ENCODE data around the gene MESD.

MESD gene

DNA sequence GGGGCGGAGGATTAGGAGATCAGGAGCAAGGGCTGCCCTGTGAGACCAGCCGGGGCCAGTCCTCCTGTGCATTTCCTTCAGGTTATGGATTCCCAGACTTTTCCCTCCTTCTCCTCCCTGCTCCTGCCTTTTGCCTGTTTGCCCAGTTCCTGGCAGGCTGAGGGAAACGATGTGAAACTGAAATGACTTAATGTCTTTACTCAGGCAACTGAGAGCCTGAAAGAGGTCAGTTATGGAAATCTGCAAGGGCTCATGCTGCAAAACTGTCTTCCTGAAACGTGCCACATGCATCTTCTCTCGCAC is 57.2 kb downstream of the MESD start:
- DNase-seq, result no peak

DNA sequence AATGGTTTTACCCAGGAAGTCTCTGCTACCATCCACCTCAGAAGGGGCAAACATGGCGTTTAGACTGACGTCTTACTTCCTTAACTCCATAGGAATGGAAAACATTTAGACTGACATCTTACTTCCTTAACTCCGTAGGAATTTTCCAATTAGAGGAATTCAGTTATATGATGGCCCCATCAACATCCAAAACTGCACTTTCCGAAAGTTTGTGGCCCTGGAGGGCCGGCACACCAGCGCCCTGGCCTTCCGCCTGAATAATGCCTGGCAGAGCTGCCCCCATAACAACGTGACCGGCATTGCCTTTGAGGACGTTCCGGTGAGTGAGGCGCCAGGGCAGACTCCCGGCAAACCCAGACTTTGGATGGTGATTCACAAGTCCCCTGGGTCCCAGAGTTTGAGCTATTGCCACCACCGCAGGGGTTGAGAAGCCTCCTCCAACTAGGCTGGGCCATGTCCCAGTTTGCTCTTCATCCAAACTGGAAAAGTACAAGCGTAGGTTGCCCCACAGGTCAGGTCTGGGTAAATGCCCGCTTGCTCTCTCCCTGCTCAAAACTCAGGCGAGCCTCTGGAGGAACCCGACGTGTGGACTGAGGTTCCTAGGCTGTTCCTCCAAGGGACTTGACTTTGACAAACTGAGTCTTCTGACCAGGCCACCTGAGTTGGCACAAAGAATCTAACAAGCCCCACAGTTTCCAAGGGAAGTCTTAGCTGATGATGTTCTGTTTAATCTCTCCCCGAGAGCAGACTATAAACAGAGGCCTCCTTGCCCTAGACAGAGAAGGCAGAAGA is 57.7 kb downstream of the MESD start:
- no peak for DNase-seq

DNA sequence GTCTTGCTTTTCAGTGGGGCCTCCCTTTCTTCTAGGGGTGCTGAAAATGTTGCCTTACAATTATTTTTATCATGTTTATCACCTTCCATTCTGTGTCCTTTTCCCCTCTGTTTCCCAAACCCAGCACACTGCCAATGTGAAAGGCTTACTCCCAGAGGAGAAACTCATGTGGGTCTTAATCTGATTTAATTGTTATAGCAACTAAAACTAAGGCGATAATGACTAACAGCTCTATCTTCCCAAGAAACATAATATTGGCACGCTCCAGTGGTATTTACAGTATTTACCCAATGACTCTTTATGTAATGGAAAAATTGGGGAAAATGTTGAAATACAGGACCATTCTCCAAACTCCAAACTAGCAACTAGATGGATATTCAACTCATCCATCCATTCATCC is 58.4 kb downstream of the MESD start:
- no peak for DNase-seq

DNA sequence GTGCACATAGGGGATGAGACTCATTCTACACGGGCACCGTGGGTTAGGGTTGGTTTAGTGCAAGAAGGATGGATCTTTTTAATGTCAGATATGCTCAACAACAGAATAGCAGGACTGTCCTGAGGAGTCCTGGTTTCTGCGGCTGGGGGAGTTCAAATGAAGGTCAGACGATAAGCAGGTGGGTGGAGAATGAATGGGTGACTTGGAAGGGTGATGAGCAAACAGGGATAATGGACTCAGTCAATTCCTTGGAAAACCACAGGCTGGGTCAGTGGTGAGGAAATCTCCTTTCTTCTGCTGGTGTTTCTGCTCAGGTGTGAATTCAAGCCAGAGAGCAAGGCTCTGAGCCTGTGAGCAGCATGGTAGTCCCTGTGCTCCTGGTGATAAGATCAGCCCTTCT is 59.9 kb downstream of the MESD start:
- DNase-seq, result no peak

DNA sequence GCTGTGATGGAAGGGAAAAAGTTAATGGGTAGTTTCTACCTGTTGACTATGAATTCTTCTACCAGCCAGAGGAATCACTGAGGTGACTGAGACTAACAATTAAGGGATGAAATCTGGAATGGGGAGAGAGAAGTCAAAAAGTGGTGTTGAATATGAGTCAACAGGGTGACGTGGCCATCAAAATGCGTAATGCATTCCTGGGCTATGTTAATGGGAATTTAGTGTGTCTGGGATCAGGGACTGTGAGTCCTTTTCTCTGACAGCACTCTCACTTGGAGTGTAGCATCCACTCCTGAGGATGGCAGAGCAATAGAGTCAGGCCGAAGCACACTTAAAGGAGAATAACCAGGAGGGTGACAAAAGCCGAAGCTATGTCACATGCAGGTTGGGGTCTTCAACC is 60.4 kb downstream of the MESD start:
- DNase-seq, result no peak

DNA sequence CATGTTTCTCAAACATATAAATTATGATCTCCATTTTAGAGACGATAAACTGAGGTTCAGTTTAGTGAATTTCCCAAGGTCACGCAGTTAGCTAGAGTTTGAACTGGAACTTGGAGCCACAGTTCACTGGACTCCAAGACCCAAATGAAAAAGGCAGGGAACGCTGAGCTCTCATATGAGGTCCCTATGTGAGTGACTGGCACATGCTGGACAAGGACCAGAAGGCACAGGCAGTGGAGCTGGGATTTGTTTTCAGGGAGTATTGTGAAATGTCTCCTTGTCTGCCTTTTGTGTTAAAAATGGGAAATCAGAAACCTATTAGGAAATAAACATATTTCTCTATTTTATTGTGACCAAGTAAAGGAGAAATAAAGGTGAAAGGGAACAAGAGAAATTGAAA is 63.5 kb downstream of the MESD start:
- DNase-seq, result no peak

DNA sequence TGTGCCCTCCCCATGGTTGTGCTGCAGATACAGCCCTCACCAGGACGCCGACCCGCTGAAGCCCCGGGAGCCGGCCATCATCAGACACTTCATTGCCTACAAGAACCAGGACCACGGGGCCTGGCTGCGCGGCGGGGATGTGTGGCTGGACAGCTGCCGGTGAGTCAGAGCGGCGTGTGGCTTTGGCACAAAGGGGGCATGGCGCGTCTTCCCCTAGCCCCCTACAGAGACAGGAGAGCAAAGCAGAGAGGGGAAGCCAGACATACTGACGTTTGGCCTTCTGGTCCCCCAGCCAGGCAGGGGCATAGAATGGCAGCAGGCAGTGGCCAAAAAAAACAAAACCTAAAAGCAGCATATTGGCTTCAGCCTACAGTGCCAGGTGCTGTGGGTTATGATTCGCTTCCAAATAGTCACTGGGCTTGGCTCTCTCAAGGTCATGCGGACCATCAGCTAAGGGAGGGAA is 64.0 kb downstream of the MESD start:
- DNase-seq, result no peak

DNA sequence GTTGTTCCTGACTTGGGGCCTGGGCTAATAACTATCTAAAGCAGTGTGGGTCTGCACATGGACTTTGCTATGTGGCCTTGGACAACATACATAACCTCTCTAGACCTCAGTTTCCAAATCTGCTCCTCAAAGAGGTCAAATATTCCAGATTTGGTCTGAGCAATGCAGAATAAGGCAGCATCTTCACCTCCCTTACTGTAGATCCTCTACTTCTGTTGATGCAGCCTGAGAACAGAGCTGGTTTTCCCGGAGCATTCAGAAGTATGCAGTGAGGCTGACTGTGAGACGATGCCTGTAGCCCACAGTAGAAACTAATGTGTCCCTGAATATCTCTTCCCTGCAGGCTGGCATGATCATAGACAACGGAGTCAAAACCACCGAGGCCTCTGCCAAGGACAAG is 65.3 kb downstream of the MESD start:
- no peak for DNase-seq

DNA sequence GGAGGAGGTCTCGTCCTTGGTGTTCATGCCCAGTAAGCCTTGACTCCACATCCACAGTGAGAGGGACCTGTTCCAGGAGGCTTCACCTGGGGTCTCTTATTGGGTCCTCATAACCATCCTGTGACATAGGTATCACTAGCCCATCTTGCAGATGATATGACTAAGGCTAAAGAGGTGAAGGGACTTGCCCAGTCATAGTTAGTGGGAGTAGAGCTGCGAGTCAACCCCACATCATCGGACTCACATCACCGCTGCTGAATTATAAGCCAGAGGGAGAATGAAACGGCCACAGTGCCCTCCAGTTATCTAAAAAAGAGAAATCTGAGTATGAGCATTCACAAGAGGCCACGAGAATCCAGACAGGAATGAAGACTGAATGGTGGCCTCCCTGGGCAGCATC is 66.0 kb downstream of the MESD start:
- DNase-seq, result no peak

DNA sequence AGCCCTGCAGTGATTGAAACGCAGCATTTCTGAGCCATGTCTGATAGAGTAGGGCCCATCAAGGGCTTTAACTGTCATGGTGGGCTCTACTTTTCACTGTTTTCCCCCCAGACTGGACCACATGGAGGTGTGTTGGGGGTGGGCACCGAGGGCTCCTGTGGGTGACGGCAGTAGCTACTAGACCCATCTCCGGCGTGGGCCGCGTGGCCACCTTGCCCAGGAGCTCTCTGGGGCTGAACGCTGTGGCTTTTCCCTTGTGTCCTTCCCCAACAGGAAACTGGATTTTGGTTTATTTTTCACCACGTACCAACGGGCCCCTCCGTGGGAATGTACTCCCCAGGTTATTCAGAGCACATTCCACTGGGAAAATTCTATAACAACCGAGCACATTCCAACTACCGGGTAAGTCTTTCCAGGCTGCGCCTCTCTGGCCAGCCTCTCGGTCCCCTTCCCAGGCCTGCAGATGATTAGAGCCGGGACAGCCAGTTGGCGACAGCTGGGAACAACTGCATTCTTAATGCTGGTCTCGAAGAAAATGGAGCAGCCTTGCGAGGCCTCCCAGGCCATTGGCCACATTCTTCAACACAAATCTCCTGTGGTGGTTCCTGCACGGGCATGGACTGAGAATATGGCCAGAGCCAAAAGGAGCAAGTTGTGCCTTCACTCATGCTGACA is 67.7 kb downstream of the MESD start:
- no peak for DNase-seq

DNA sequence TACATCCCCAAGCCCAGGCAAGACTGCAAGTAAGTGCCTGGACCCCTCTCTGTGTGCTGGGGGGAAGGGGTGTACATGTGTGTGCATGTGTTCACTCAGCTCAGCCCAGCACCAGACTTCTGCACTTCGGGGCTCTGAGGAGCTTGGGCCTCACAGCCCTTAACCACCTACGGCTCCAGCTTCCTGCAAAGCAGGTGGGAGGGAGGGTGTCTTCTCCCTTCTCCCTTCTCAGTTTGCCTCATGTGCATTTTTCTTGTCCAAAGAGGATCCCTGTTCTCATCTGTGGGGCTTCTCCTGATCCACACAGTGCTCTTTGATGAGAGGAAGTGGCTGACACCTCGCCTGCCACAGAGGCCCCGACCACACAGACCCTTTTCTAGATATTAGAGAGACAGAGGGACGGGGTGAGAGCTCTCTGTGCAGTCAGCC is 69.3 kb downstream of the MESD start:
- no peak for DNase-seq

DNA sequence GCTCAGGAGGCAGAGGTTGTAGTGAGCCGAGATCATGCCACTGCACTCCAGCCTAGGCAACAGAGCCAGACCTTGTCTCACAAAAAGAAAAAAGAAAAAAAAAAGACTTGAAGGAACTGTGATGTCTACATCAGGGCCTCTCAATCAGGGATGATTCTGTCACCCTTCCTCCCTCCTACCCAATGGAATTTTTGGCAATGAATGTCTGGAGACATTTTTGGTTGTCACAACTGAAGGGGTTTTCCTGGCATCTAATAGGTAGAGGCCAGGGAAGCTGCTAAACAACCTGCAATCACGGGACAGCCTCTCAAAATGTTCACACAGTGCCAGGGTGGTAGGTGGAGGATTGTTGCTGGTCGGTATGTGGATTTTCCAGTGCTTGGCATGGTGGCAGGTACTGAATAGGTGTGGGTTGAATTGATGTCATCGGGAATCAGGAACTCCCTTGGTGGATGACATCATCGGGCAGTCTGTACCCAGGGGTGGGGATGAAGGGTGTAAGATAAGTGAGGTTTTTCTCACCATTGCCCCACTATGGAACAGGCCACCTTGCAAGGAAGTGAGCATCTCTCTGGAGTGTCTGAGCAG is 71.3 kb downstream of the MESD start:
- DNase-seq, result no peak

DNA sequence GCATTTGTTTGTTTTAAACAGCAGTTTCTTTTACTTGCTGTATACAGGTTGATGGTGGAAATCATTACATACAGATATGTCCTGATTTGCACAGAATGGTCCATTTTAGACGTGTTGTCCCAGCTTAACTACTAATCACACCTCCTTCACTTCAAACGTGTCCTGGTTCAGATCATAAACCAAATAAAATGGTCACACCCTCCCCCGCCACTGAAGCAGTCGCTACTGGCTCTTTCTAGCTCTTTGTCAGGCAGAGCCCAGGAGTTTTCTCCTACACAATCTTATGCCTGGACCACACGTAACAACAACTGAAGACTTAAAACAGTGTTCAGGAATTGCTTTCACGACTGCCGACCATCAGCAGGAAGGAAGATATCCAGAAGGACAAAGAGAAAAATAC is 73.6 kb downstream of the MESD start:
- no peak for DNase-seq

DNA sequence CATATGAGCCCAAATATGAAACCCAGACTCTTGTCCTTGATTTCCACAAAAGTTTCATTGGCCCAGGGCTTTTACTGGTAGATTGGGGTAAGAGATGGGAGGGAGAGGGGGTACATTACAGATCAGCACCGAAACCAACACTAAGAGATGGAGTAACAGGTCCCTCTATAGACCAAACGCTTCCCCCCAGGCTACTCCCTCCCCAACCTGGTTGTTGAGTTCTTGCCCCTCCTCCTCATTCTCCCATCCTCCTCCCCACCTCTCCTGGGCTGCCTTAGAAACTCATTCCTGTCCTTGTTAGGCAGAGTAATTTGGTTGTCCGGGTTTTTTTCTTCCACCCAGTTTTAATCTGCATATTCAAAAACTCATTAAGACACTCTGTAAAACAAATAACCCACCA is 74.1 kb downstream of the MESD start:
- DNase-seq, result no peak

DNA sequence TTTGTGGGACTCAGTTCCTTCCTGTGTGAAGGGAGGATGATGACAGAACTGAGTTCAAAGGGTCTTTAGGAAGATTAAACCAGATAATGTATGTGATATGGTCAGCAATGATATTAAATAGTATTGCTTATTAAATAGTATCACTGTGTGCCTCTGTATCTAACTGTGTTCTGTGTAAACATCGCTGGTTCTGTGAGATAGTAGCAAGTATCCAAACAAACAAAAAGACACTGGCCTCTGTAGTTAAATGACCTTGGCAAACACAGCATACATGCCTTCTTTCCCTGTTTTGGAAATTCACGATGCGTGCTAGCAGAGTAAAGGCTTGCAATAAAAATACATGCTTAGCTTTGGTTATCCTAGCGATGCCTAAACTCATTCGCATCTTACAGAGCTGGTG is 76.1 kb downstream of the MESD start:
- no peak for DNase-seq

DNA sequence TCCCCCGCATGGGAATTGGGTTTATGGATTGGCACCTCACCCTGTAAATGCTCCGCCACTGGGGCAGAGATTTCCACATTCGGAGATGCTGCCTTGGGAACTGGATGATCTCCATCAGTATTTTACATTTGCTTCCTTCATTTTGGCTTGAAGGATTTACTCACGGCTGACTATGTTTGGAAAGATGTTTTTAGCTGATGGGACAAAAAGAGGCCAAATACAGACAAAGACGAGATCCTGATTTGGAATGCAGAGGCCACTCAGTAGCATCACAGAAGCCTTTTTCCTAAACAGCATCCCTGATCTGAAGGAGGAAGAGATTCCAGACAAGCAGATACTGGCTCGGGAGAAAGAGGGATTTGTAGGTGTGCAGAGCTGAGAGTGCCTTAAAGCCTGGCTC is 76.9 kb downstream of the MESD start:
- DNase-seq, result no peak

DNA sequence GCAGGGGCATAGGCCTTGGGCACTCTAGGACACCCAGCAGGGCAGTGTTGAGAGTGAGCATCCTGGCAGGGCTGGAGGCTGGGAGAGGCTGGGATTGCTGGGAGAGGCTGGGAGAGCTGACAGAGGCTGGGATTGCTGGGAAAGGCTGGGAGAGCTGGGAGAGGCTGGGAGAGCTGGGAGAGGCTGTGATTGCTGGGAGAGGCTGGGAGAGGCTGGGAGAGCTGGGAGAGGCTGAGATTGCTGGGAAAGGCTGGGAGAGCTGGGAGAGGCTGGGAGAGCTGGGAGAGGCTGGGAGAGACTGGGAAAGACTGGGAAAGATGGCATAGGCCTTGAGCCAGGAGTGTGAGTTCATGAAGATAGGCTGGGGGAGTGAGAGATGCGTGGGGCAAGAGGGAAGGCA is 77.8 kb downstream of the MESD start:
- no peak for DNase-seq

DNA sequence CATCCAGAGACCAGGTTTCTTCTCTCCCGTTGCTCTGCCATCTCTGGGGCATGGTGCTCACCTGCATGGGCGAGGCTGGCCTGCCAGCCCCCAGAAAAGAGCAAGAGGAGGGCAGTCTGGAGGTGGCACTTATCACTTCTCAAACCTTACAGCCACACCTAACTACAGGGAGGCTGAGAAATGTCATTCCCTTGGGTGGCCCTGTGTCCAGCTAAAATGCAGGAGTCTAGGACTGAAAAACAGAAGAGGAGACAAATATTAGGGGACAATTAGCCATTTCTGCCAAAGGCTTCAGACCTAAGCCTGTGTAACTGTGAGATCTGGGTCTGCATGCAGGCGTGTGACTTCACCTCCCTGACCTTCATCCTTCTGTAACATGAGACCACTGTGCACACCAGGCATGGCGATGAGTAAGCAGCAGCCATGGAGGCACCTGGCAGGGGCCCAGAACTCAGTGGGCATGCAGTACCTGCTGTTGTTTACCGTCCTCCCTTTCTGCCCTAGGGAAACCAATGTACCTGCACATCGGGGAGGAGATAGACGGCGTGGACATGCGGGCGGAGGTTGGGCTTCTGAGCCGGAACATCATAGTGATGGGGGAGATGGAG is 83.4 kb downstream of the MESD start:
- peak; percentile 94 for DNase-seq

DNA sequence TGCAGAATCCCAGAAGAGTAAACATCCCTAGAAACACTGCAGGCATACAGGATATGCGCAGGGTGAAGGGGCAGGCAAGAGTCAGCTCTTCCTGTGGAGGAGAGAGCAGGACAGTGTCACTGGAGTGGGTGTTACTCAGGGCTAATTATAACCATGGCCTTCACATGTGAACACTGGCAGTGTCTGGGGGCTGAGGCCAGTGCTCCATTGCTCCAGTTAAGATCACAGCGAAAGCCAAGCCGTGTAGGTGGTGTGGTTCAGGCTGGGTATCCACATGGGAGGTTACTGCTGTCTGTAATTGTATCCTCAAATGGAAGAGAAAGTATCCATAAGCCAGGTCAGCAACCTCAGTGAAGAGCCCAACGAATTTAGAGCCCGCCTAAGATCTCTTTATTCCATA is 84.6 kb downstream of the MESD start:
- DNase-seq, result no peak

DNA sequence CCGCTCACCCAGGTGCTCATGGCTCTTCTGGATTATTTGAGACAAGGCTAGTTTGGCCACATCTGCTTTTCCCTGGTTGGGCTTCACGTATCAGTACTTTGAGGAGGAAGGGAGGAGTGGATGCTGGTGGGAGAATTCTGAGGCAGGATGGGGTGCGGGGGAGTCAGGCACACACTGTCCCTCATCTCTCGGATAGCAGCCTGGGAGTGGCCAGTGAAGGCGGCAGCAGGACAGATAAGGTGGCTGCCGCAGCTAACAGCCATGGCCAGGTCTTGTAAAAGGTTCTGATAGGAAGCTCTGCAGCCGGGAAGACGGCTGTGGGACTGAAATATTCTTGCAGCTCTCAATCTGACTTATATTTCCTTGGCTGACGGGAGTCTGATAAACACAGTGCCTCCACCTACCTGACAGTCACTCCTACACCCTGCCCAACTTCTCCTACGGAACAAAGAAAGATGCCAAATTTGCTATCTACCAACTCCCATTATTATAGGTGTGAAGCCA is 87.3 kb downstream of the MESD start:
- no peak for DNase-seq

DNA sequence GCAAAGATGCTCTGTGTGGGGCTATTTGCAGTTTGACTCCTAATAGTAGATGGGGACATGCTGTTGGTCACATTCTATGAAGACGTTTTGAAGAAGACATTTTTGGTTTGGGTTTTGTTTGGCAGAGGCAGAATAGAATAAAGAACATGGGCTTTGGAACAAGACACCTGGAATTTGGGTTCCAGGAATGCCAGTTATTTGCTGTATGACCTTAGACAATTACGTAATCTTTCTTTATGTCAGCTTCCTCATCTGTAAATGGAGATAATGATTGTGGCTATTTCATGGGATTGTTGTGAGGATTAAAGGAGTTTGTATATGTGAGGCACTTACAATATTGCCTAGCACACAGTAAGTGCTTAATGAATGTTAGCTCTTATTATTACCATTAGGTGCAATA is 91.6 kb downstream of the MESD start:
- DNase-seq, result no peak
